ENCODE results near the gene HFM1.
"Not testable (repeated sequence)": the region's sequence is repeated elsewhere in the genome, so short reads cannot be mapped to it uniquely, and the experiment has no call there.

Gene HFM1

DNA sequence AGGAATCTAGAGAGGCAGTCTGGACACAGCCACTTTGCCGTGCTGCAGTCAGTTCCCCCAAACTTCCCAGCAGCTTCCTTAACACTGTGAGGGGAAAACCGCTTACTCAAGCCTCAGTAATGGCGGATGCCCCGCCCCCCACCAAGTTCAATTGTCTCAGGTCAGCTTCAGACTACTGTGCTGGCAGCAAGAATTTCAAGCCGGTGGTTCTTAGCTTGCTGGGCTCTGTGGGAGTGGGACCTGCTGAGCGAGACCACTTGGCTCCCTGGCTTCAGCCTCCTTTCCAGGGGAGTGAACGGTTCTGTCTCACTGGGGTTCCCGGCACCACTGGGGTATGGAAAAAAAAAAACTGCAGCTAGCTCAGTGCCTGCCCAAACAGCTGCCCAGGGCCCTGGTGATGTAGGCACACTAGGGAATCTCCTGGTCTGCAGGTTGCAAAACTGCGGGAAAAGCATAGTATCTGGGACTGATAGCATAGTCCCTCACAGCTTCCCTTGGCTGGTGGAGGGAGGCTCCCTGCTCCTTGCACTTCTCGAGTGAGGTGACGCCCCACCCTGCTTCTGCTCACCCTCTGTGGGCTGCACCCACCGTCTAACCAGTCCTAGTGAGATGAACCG lies 23.7 kb upstream of the HFM1 start:
- ChIA-PET CTCF (interaction anchor here (0.6 kb wide), 1 partner anchor 228 kb away, joined by 3 read pairs; no protein-coding TSS in a partner anchor), POLR2A (ENCODE audit: low non-redundant PET) (no interaction called here)
- no peak for DNase-seq (ENCODE audit: low spot score)
- TF ChIP-seq, protein P1, sequence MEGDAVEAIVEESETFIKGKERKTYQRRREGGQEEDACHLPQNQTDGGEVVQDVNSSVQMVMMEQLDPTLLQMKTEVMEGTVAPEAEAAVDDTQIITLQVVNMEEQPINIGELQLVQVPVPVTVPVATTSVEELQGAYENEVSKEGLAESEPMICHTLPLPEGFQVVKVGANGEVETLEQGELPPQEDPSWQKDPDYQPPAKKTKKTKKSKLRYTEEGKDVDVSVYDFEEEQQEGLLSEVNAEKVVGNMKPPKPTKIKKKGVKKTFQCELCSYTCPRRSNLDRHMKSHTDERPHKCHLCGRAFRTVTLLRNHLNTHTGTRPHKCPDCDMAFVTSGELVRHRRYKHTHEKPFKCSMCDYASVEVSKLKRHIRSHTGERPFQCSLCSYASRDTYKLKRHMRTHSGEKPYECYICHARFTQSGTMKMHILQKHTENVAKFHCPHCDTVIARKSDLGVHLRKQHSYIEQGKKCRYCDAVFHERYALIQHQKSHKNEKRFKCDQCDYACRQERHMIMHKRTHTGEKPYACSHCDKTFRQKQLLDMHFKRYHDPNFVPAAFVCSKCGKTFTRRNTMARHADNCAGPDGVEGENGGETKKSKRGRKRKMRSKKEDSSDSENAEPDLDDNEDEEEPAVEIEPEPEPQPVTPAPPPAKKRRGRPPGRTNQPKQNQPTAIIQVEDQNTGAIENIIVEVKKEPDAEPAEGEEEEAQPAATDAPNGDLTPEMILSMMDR (conservative IDR thresholded peaks at IDR 0.05; ENCODE audit: low read depth), result no peak
- no peak overlapping the region for H3K27ac ChIP-seq

DNA sequence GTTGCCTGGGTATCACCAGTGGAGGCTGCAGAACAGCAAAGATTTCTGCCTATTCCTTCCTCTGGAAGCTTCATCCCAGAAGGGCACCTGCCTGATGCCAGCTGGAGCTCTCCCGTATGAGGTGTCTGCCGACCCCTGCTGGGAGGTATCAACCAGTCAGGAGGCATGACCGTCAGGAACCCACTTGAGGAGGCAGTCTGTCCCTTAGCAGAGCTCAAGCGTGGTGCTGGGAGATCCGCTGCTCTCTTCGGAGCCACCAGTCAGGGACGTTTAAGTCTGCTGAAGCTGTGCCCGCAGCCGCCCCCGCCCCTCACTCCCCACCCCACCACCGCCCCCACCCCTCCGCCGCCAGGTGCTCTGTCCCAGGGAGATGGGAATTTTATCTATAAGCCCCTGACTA lies 23.1 kb upstream of the HFM1 start:
- TF ChIP-seq, protein P1 (conservative IDR thresholded peaks at IDR 0.05; ENCODE audit: low read depth), result no peak
- H3K27ac ChIP-seq, result no peak overlapping the region
- CTCF ChIA-PET, result interaction anchor here (0.6 kb wide), 1 partner anchor 228 kb away, joined by 3 read pairs; no protein-coding TSS in a partner anchor
- POLR2A ChIA-PET (ENCODE audit: low non-redundant PET), result no interaction called here
- DNase-seq (ENCODE audit: low spot score), result no peak

DNA sequence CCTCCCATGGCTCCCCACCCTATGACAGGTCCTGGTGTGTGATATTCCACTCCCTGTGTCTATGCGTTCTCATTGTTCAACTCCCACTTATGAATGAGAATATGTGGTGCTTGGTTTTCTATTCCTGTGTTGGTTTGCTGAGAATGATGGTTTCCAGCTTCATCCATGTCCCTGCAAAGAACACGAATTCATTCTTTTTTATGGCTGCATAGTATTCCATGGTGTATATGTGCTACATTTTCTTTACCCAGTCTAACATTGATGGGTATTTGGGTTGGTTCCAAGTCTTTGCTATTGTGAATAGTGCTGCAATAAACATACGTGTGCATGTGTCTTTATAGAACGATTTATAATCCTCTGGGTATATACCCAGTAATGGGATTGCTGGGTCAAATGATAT lies 17.9 kb upstream of the HFM1 start:
- DNase-seq (ENCODE audit: low spot score); H3K27ac ChIP-seq; POLR2A ChIA-PET (ENCODE audit: low non-redundant PET); CTCF ChIA-PET: not testable (repeated sequence)

DNA sequence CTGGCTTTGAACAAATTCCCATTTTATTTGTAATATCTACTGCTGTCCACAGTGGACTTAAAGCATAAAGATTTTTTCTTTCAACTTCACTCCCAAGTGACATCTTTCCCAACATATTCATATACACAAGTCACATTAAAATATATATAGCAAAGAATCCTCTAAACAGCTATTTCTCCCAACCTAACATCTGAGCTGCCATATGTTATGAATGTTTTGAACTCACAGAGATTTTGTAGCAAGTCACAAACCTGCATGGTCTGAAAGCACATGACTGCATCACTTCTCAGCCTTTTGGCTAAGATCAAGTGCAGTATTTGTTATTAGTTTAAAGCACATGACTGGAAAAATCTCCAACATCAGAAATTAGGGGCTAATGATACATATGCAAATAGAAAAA lies 7.7 kb upstream of the HFM1 start:
- H3K27ac ChIP-seq, result no peak overlapping the region
- ChIA-PET CTCF (interaction anchor here (0.7 kb wide), 1 partner anchor 28 kb away, joined by 4 read pairs; no protein-coding TSS in a partner anchor), POLR2A (ENCODE audit: low non-redundant PET) (no interaction called here)
- TF ChIP-seq, protein P1 (conservative IDR thresholded peaks at IDR 0.05; ENCODE audit: low read depth), result no peak
- no peak for DNase-seq (ENCODE audit: low spot score)

DNA sequence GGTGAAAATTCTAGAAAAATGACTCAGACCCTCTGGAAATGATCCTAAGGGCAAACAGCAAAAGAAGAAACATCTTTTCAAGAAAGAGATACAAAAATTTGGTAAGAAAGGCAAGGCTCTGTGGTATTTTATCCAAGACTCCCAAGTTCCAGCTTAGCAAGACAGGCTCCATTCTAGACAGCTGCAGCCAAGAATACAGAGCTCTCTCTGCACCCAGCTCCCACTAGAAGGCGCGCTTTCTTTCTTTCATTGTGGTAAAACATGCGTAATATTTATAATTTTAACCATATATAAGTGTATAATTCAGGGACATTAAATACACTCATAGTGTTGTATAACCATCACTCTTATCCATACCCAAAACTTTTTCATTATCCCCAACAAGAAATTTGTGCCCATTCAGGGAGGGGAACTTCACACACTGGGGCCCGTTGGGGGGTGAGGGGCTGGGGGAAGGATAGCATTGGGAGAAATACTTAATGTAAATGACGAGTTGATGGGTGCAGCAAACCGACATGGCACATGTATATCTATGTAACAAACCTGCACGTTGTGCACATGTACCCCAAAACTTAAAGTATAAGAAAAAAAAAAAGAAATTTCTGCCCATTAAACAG lies 2.2 kb upstream of the HFM1 start:
- H3K27ac ChIP-seq, result no peak overlapping the region
- TF ChIP-seq, protein P1 (conservative IDR thresholded peaks at IDR 0.05; ENCODE audit: low read depth), result no peak
- POLR2A ChIA-PET (ENCODE audit: low non-redundant PET), result no interaction called here
- CTCF ChIA-PET, result interaction anchor here (0.7 kb wide), 1 partner anchor 123 kb away, joined by 3 read pairs; no protein-coding TSS in a partner anchor
- no peak for DNase-seq (ENCODE audit: low spot score)

DNA sequence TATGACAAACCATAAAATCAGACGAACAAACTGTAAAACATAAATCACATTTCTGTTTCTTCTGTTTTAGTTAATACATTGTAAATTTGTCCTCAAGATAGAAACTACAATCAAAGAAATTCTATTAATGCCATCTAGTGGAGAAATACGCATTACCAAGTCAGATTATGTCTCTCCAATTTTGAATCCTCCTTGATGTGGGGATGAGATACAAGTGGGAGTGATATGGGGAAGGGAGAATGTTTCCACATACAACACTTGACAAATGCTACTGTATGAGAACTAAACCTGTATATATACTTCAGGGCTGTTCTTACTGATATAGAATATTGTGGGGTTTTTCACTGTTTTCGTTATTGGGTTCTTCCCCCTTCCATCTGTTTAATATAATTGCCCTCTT lies 2.6 kb downstream of the HFM1 start:
- ChIA-PET CTCF (interaction anchor here (0.7 kb wide), 1 partner anchor 118 kb away, joined by 6 read pairs; no protein-coding TSS in a partner anchor), POLR2A (ENCODE audit: low non-redundant PET) (no interaction called here)
- peak; percentile 24 for DNase-seq (ENCODE audit: low spot score)
- TF ChIP-seq, protein P1 (conservative IDR thresholded peaks at IDR 0.05; ENCODE audit: low read depth), result peak; percentile 70
- no peak overlapping the region for H3K27ac ChIP-seq

DNA sequence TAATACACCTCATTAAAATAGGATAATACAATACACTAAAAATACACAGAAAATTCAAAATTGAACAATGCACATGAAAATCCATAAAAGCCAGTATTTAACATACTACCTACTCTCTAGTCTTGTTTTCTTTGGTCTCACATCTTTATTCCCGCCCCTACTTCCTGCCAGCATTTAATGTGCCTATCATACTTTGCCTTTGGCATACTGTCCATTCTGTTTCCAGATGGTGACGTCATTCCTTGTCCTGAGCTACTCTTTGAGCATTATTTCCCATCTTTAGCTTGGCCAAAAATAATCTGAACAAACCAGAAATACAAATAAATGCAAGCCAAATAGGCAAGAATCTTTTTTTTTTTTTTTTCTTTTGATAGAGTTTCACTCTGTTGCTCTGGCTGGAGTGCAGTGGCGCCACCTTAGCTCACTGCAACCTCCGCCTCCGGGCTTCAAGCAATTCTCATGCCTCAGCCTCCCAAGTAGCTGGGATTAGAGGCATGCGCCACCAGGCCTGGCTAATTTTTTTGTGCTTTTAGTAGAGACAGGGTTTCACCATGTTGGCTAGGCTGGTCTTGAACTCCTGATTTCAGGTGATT lies 4.4 kb downstream of the HFM1 start:
- POLR2A ChIA-PET (ENCODE audit: low non-redundant PET), result no interaction called here
- CTCF ChIA-PET, result no interaction called here
- TF ChIP-seq, protein P1 (conservative IDR thresholded peaks at IDR 0.05; ENCODE audit: low read depth), result no peak
- H3K27ac ChIP-seq, result no peak overlapping the region
- no peak for DNase-seq (ENCODE audit: low spot score)

Measured in RWPE1 (cell line).